SK-N-SH (cell line): Measurements from ENCODE around the gene C17orf114.

Experiments
- CTCF ChIA-PET: fragments of 300-600, 350-600 bp; formaldehyde crosslinking; extraction: SDS; loops from one replicate; lab custom pipeline; 2021; lab: Yijun Ruan, JAX
- POLR2A ChIA-PET: fragments of 350-600 bp; sonication (Branson Sonifier 250); formaldehyde crosslinking; extraction: SDS; loops from one replicate; lab custom pipeline; 2020; ENCODE audit warnings: antibody characterized with exemption, inconsistent platforms; lab: Yijun Ruan, JAX
- DNase-seq: peaks from one replicate; pipeline ENCODE4 v3.0.0; 2012
- H2AFZ ChIP-seq: fragments of 200-600 bp; sonication (generic); 2 replicates; pipeline ENCODE4 v1.8.1; 2016; ENCODE audit warnings: antibody characterized with exemption, mild to moderate bottlenecking, low read depth
- H3F3A ChIP-seq: fragments of 200-600 bp; sonication (generic); replicated peaks from 2 replicates; pipeline ENCODE3; 2016; ENCODE audit warnings: antibody characterized with exemption, mild to moderate bottlenecking; ENCODE audit not compliant: insufficient read depth
- H3K27ac ChIP-seq, 2 experiments: fragments of 200-500 bp in 1 of 2; fragments of 200-600 bp in 1 of 2; sonication (Bioruptor generic) in 1 of 2; sonication (generic), shearing (Covaris generic) in 1 of 2; 2 replicates each; pipeline versions ENCODE4 v1.5.1 to v1.6.1; 2014 to 2016; ENCODE audit warnings: low read depth in 2 of 2, inconsistent platforms in 1 of 2, low read length in 1 of 2, mild to moderate bottlenecking in 1 of 2, mixed read lengths in 1 of 2
- H3K27me3 ChIP-seq: fragments of 200-600 bp; sonication (generic), shearing (Covaris generic); 2 replicates; pipeline ENCODE4 v1.6.1; 2016; ENCODE audit warnings: mixed run types; ENCODE audit not compliant: insufficient read depth
- H3K36me3 ChIP-seq, 2 experiments: fragments of 200-500 bp in 1 of 2; fragments of 200-600 bp in 1 of 2; sonication (Bioruptor generic) in 1 of 2; sonication (generic) in 1 of 2; replicated peaks in 1 of 2; 2 replicates each; pipeline versions ENCODE3 to v1.5.1; 2014 to 2016; ENCODE audit warnings: low read length in 1 of 2, mild to moderate bottlenecking in 1 of 2; ENCODE audit not compliant: insufficient read depth in 2 of 2, control insufficient read depth in 1 of 2
- H3K4me1 ChIP-seq, 2 experiments: fragments of 200-500 bp in 1 of 2; fragments of 200-600 bp in 1 of 2; sonication (Bioruptor generic) in 1 of 2; sonication (generic), shearing (Covaris generic) in 1 of 2; 2 replicates each; pipeline versions ENCODE4 v1.5.1 to v1.6.1; 2014 to 2016; ENCODE audit warnings: low read depth in 1 of 2, low read length in 1 of 2, mixed run types in 1 of 2; ENCODE audit not compliant: insufficient read depth in 2 of 2, control insufficient read depth in 1 of 2
- H3K4me2 ChIP-seq: fragments of 200-600 bp; sonication (generic), shearing (Covaris generic); 2 replicates; pipeline ENCODE4 v1.6.1; 2017; ENCODE audit warnings: mixed run types
- H3K4me3 ChIP-seq, 2 experiments: fragments of 200-500 bp in 1 of 2; fragments of 200-600 bp in 1 of 2; sonication (Bioruptor generic) in 1 of 2; sonication (generic), shearing (Covaris generic) in 1 of 2; 2 replicates each; pipeline versions ENCODE4 v1.5.1 to v1.8.1; 2014 to 2016; ENCODE audit warnings: low read depth in 2 of 2, inconsistent platforms in 1 of 2, low read length in 1 of 2, mild to moderate bottlenecking in 1 of 2, mixed read lengths in 1 of 2, moderate library complexity in 1 of 2
- H3K79me2 ChIP-seq: fragments of 200-600 bp; sonication (generic); 2 replicates; pipeline ENCODE4 v1.8.1; 2017; ENCODE audit warnings: mild to moderate bottlenecking; ENCODE audit not compliant: insufficient read depth
- H3K9ac ChIP-seq: fragments of 200-600 bp; sonication (generic); 2 replicates; pipeline ENCODE4 v1.6.1; 2017; ENCODE audit warnings: mixed run types
- H3K9me2 ChIP-seq: fragments of 200-600 bp; sonication (generic); 2 replicates; pipeline ENCODE4 v1.6.1; 2017; ENCODE audit warnings: mixed run types
- H3K9me3 ChIP-seq: fragments of 200-600 bp; sonication (generic); 2 replicates; pipeline ENCODE4 v1.6.1; 2017; ENCODE audit warnings: mixed run types, mild to moderate bottlenecking, moderate library complexity
- H4K20me1 ChIP-seq: fragments of 200-600 bp; sonication (generic); 2 replicates; pipeline ENCODE4 v1.6.1; 2017; ENCODE audit warnings: mild to moderate bottlenecking, mixed run types; ENCODE audit not compliant: insufficient read depth
- ELF1 ChIP-seq: IDR thresholded peaks from 2 replicates; pipeline ENCODE4 v1.4.0; 2012
- EZH2phosphoT487 ChIP-seq: fragments of 200-600 bp; sonication (generic); IDR thresholded peaks from 2 replicates; pipeline ENCODE4 v1.6.1; 2017; ENCODE audit warnings: low read depth, mixed run types, mild to moderate bottlenecking, antibody characterized with exemption, moderate library complexity, borderline replicate concordance
- FOSL2 ChIP-seq: IDR thresholded peaks from 2 replicates; pipeline ENCODE4 v1.4.0; 2012; ENCODE audit warnings: low read depth, mild to moderate bottlenecking, moderate library complexity, borderline replicate concordance
- GABPA ChIP-seq: IDR thresholded peaks from 2 replicates; pipeline ENCODE4 v1.4.0; 2012; ENCODE audit warnings: low read depth, mild to moderate bottlenecking
- MEF2A ChIP-seq: IDR thresholded peaks from 2 replicates; pipeline ENCODE4 v1.4.0; 2012; ENCODE audit warnings: low read depth, borderline replicate concordance
- NRF1 ChIP-seq: IDR thresholded peaks from 2 replicates; pipeline ENCODE4 v1.6.1; 2012; ENCODE audit warnings: low read depth, mild to moderate bottlenecking, low read length
- SMC3 ChIP-seq: IDR thresholded peaks from 2 replicates; pipeline ENCODE4 v1.6.1; 2012; ENCODE audit warnings: low read depth, low read length, improper control_type of control experiment
- TAF1 ChIP-seq: IDR thresholded peaks from 2 replicates; pipeline ENCODE4 v1.6.1; 2012; ENCODE audit warnings: low read depth, mild to moderate bottlenecking, low read length, moderate library complexity, borderline replicate concordance
- TEAD4 ChIP-seq: IDR thresholded peaks from 2 replicates; pipeline ENCODE4 v1.4.0; 2012; ENCODE audit warnings: mild to moderate bottlenecking, borderline replicate concordance; ENCODE audit not compliant: insufficient read depth
- WGBS: methylation state at CpG from one replicate; pipeline ENCODE4 v1.1.6; 2017; ENCODE audit warnings: low lambda C conversion rate; 5-methylcytosine and 5-hydroxymethylcytosine counted together
- TF ChIP-seq, protein P1 (sequence below): fragments of 200-600 bp; sonication (generic); IDR thresholded peaks from 2 replicates; pipeline ENCODE4 v1.6.1; 2017; ENCODE audit warnings: antibody characterized with exemption, mild to moderate bottlenecking, moderate library complexity
- TF ChIP-seq, protein P2 (sequence below): IDR thresholded peaks from 2 replicates; pipeline ENCODE4 v1.4.0; 2012; ENCODE audit warnings: low read depth, borderline replicate concordance

The C17orf114 gene

DNA sequence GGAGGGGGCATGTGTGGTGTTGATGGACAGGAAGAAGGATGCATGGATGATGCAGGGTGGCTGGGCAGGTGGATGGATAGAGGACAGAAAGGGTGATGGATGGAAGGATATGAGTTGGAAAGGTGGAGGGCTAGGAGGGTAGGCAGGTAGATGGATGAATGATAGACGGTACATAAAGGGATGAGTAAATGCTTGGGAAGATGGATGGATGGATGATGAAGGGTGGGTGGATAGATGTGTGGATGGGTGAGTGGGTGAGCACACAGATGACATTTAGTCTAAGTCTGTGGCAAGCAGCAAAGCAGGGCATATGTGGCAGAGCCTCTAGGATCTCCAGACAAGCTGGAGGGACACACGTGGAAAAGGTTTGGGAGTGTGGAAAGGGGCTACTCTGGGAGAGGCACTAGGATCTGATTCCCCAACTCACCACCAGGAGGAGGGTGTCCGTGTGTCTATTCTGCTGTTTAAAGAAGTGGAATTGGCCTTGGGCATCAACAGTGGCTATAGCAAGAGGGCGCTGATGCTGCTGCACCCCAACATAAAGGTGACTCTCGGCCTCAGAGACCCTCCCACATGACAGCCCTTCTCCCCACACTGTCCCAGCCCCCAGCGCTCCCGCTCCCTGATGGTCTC is 13.0 kb upstream of the C17orf114 start:
- CTCF ChIA-PET: interaction anchor here (0.6 to 1.1 kb wide), 2 partner anchors 9 to 25 kb away, joined by 3 read pairs; partner anchors contain the start of gene PLD2
- TF ChIP-seq, protein P1, sequence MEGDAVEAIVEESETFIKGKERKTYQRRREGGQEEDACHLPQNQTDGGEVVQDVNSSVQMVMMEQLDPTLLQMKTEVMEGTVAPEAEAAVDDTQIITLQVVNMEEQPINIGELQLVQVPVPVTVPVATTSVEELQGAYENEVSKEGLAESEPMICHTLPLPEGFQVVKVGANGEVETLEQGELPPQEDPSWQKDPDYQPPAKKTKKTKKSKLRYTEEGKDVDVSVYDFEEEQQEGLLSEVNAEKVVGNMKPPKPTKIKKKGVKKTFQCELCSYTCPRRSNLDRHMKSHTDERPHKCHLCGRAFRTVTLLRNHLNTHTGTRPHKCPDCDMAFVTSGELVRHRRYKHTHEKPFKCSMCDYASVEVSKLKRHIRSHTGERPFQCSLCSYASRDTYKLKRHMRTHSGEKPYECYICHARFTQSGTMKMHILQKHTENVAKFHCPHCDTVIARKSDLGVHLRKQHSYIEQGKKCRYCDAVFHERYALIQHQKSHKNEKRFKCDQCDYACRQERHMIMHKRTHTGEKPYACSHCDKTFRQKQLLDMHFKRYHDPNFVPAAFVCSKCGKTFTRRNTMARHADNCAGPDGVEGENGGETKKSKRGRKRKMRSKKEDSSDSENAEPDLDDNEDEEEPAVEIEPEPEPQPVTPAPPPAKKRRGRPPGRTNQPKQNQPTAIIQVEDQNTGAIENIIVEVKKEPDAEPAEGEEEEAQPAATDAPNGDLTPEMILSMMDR: peak; percentile 35; the same call in 1 of the 2 replicates
- TF ChIP-seq SMC3: 0 out of 2 replicates have a peak, but pooled peaks have one; percentile 11
- TF ChIP-seq NRF1: no peak
- TF ChIP-seq TEAD4: no peak
- H3K36me3 ChIP-seq: peaks cover 10 to 11% of the 10 kb centered on the region in 2 experiments
- H3K9me3 ChIP-seq: no peaks in the 10 kb centered on the region
- H2AFZ ChIP-seq: no peak overlapping the region
- no peaks in the 10 kb centered on the region for H3K9me2 ChIP-seq
- H3K9ac ChIP-seq: no peak overlapping the region
- POLR2A ChIA-PET: no interaction called here
- 95% methylated on average over 6 of the region's 7 CpGs for WGBS
- no peaks in the 10 kb centered on the region for H3K79me2 ChIP-seq
- DNase-seq: no peak
- no peaks in the 10 kb centered on the region for H3K27me3 ChIP-seq
- no peaks in the 10 kb centered on the region for H3F3A ChIP-seq
- no peak overlapping the region for H3K4me2 ChIP-seq
- no peaks in the 10 kb centered on the region for H4K20me1 ChIP-seq
- H3K27ac ChIP-seq: no peak overlapping the region
- H3K4me3 ChIP-seq: no peak overlapping the region
- H3K4me1 ChIP-seq: no peaks in the 10 kb centered on the region

DNA sequence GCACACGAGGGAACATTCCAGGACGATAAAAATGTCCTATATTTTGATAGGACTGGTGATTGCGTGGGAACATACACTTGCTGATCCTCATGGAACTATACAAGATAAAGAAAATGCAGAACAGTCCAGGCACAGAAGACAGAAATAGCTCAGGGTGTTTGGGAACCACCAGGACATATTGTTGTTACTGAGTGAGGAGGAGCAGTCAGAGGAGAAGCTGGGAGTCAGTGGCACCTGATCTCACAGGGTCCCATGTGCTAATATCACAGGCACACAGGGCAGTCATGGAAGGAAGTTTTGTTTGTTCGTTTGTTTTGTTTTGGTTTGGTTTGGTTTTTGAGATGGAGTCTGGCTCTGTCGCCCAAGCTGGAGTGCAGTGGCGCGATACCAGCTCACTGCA is 10.6 kb upstream of the C17orf114 start:
- CTCF ChIA-PET: no interaction called here

DNA sequence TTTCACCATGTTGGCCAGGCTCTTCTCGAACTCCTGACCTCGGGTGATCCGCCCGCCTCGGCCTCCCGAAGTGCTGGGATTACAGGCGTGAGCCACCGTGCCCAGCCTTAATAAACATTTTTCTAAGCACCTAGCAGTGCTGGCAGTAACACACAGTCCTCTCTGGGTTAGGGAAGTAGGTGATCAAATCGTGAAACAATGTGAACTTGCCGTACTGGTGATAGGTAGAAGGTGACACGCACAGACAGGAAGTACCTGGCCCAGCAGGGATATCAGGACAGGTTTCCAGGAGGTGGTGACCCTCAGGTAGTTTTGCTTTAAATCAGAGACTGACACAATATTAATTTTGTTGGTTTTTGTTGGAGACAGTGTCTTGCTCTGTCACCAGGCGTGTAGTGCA is 9.3 kb upstream of the C17orf114 start:
- H4K20me1 ChIP-seq: no peaks in the 10 kb centered on the region
- DNase-seq: no peak
- WGBS: 97% methylated on average over 12 of the region's 12 CpGs
- H3K9me3 ChIP-seq: no peaks in the 10 kb centered on the region
- peaks cover 10 to 16% of the 10 kb centered on the region in 2 experiments for H3K36me3 ChIP-seq
- peaks cover 6% of the 10 kb centered on the region; the same call in 1 of the 2 replicates for H3K79me2 ChIP-seq
- no peak overlapping the region for H2AFZ ChIP-seq
- H3K4me3 ChIP-seq: no peak overlapping the region
- no peak overlapping the region for H3K9ac ChIP-seq
- no peaks in the 10 kb centered on the region for H3K27me3 ChIP-seq
- no peak for TF ChIP-seq ELF1
- no peak for TF ChIP-seq GABPA
- TF ChIP-seq EZH2phosphoT487: no peak
- no peak for TF ChIP-seq TAF1
- TF ChIP-seq MEF2A: no peak
- peaks cover 0 to 8% of the 10 kb centered on the region in 2 experiments; a peak in 1 of 4 replicates for H3K4me1 ChIP-seq
- H3K9me2 ChIP-seq: no peaks in the 10 kb centered on the region
- no peak overlapping the region for H3K27ac ChIP-seq
- CTCF ChIA-PET: interaction anchor here (1.3 kb wide), 1 partner anchor 78 kb away, joined by 6 read pairs; no protein-coding TSS in a partner anchor
- no peaks in the 10 kb centered on the region for H3F3A ChIP-seq
- no peak overlapping the region for H3K4me2 ChIP-seq
- POLR2A ChIA-PET: no interaction called here

More for the DNA sequence above, 10.6 kb upstream of the C17orf114 start:
- Histone ChIP-seq H3K27me3 (no peaks in the 10 kb centered on the region), H3K9ac (no peak overlapping the region), H3K9me2 (no peaks in the 10 kb centered on the region), H4K20me1 (no peaks in the 10 kb centered on the region), H3F3A (no peaks in the 10 kb centered on the region), H3K9me3 (no peaks in the 10 kb centered on the region), H2AFZ (no peak overlapping the region), H3K4me2 (no peak overlapping the region), H3K36me3 (peaks cover 16% of the 10 kb centered on the region in 2 experiments), H3K79me2 (peaks cover 5% of the 10 kb centered on the region; the same call in 1 of the 2 replicates), H3K4me3 (no peak overlapping the region), H3K4me1 (peaks cover 0 to 6% of the 10 kb centered on the region in 2 experiments; a peak in 1 of 4 replicates), H3K27ac (no peak overlapping the region)
- TF ChIP-seq FOSL2 (no peak), GABPA (no peak)
- TF ChIP-seq, protein P2, sequence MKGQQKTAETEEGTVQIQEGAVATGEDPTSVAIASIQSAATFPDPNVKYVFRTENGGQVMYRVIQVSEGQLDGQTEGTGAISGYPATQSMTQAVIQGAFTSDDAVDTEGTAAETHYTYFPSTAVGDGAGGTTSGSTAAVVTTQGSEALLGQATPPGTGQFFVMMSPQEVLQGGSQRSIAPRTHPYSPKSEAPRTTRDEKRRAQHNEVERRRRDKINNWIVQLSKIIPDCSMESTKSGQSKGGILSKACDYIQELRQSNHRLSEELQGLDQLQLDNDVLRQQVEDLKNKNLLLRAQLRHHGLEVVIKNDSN: no peak
- 84% methylated on average over 7 of the region's 7 CpGs for WGBS
- DNase-seq: no peak
- POLR2A ChIA-PET: no interaction called here
